H1 (cell line): Measurements from ENCODE around the gene ZNF536. TPM values are rescaled to one million over a fixed set of nuclear protein-coding genes. Genes with fewer than 3 reads are reported as not detected.

ENCODE experiments used
- CBX5 ChIP-seq: fragments of 300-800, 300-1000 bp; sonication (generic); IDR thresholded peaks from 2 replicates; pipeline ENCODE4 v1.7.1; 2016; ENCODE audit warnings: antibody characterized with exemption, low read length, low read depth
- EZH2 ChIP-seq: fragments of 200-600 bp; sonication (generic); IDR thresholded peaks from 2 replicates; pipeline ENCODE4 v1.7.1; 2012; ENCODE audit warnings: low read depth, mild to moderate bottlenecking, moderate library complexity, low read length, inconsistent platforms; ENCODE audit not compliant: severe bottlenecking
- HDAC6 ChIP-seq: IDR thresholded peaks from one replicate; pipeline ENCODE4 v1.7.1; 2012; ENCODE audit warnings: low read depth, mild to moderate bottlenecking, inconsistent platforms, low read length, moderate library complexity
- NANOG ChIP-seq: IDR thresholded peaks from 2 replicates; pipeline ENCODE4 v1.6.1; 2011; ENCODE audit warnings: low read length, low read depth, mild to moderate bottlenecking, inconsistent platforms; ENCODE audit not compliant: insufficient read depth, poor library complexity, severe bottlenecking
- PHF8 ChIP-seq: fragments of 200-600 bp; sonication (generic); conservative IDR thresholded peaks from 2 replicates; pipeline ENCODE4 v1.7.1; 2012; ENCODE audit warnings: low read depth, mild to moderate bottlenecking, inconsistent platforms, low read length, moderate library complexity
- SIX5 ChIP-seq: IDR thresholded peaks from 2 replicates; pipeline ENCODE4 v1.6.1; 2011; ENCODE audit warnings: mild to moderate bottlenecking, low read depth, low read length
- SUZ12 ChIP-seq: fragments of 200-600 bp; sonication (generic); IDR thresholded peaks from 2 replicates; pipeline ENCODE4 v1.6.1; 2012; ENCODE audit warnings: mild to moderate bottlenecking, inconsistent platforms, low read length, moderate library complexity, mixed read lengths
- TAF1 ChIP-seq: IDR thresholded peaks from 2 replicates; pipeline ENCODE4 v1.6.1; 2011; ENCODE audit warnings: mild to moderate bottlenecking, low read depth, low read length
- polyA plus RNA-seq, 7 experiments: library from polyadenylated mRNA; depleted of rRNA in 3 of 7; stranded (reverse) in 5 of 7; unstranded in 2 of 7; fragments of >200 nt in 5 of 7; fragments of 200-250 nt in 2 of 7; gene quantifications; 1 replicate in 5 of 7; 2 replicates in 1 of 7; 4 replicates in 1 of 7; pipeline versions ENCODE4 v1.2.1 to v1.2.3, GENCODE V29; 2011 to 2013; ENCODE audit warnings: missing spikeins in 2 of 7, mixed read lengths in 2 of 7
- total RNA-seq: library from RNA; stranded (reverse); fragmentation: NEBNext Ultra II Directional; extraction: Animal tissue kit (Norgen Biotek cat#: 25700); gene quantifications from 2 replicates; pipeline ENCODE4 v1.2.1, GENCODE V29; 2021
- TF ChIP-seq, protein P1 (sequence below): fragments of 300-600 bp; sonication (generic); IDR thresholded peaks from 2 replicates; pipeline ENCODE4 v1.7.1; 2012; ENCODE audit warnings: low read length, moderate library complexity, mild to moderate bottlenecking, inconsistent platforms; ENCODE audit not compliant: insufficient replicate concordance
- TF ChIP-seq, protein P2 (sequence below): IDR thresholded peaks from 2 replicates; pipeline ENCODE4 v1.6.1; 2011; ENCODE audit warnings: low read depth, mild to moderate bottlenecking, low read length; ENCODE audit not compliant: insufficient read depth

Gene ZNF536
- total and polyA plus RNA-seq, 2 of the 8 experiments (the other 6 are each of a cell fraction or from before 2014, with no cell fraction given): 0.09 to 0.11 TPM

DNA sequence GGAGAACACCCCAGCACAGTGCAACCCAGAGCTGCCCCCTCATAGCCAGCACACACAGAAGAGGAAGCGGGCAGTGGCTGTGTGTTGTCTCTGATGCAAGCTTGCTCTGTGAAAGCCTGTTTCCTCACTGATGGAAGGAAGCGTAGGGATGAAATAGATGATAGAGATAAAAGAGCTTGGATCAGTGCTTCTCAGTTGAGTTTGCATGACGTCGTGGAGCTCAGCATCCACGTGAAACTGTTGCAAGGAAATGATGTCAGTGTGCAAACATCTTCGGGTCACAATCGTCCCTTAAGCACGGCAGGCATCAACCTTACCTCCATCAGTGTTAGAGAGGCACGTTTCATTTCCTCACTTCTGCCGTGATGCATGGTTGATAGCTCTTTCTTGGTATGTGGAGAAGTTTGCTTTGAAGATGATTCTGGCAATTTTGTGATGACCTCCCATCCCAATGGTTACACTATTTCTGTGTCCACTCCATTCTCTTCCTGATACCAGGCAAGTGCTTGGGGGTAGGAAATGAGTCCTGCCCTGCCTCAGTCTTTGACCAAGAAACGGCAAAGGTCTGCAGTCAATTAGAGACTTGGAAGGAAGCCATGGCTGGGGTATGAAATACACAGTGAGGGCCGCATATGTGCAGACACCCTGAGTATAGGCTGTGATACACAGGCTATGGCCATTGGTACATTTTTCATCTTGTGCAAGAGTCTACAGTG lies 183.0 kb downstream of the ZNF536 start (continued):
- TF ChIP-seq, protein P1, sequence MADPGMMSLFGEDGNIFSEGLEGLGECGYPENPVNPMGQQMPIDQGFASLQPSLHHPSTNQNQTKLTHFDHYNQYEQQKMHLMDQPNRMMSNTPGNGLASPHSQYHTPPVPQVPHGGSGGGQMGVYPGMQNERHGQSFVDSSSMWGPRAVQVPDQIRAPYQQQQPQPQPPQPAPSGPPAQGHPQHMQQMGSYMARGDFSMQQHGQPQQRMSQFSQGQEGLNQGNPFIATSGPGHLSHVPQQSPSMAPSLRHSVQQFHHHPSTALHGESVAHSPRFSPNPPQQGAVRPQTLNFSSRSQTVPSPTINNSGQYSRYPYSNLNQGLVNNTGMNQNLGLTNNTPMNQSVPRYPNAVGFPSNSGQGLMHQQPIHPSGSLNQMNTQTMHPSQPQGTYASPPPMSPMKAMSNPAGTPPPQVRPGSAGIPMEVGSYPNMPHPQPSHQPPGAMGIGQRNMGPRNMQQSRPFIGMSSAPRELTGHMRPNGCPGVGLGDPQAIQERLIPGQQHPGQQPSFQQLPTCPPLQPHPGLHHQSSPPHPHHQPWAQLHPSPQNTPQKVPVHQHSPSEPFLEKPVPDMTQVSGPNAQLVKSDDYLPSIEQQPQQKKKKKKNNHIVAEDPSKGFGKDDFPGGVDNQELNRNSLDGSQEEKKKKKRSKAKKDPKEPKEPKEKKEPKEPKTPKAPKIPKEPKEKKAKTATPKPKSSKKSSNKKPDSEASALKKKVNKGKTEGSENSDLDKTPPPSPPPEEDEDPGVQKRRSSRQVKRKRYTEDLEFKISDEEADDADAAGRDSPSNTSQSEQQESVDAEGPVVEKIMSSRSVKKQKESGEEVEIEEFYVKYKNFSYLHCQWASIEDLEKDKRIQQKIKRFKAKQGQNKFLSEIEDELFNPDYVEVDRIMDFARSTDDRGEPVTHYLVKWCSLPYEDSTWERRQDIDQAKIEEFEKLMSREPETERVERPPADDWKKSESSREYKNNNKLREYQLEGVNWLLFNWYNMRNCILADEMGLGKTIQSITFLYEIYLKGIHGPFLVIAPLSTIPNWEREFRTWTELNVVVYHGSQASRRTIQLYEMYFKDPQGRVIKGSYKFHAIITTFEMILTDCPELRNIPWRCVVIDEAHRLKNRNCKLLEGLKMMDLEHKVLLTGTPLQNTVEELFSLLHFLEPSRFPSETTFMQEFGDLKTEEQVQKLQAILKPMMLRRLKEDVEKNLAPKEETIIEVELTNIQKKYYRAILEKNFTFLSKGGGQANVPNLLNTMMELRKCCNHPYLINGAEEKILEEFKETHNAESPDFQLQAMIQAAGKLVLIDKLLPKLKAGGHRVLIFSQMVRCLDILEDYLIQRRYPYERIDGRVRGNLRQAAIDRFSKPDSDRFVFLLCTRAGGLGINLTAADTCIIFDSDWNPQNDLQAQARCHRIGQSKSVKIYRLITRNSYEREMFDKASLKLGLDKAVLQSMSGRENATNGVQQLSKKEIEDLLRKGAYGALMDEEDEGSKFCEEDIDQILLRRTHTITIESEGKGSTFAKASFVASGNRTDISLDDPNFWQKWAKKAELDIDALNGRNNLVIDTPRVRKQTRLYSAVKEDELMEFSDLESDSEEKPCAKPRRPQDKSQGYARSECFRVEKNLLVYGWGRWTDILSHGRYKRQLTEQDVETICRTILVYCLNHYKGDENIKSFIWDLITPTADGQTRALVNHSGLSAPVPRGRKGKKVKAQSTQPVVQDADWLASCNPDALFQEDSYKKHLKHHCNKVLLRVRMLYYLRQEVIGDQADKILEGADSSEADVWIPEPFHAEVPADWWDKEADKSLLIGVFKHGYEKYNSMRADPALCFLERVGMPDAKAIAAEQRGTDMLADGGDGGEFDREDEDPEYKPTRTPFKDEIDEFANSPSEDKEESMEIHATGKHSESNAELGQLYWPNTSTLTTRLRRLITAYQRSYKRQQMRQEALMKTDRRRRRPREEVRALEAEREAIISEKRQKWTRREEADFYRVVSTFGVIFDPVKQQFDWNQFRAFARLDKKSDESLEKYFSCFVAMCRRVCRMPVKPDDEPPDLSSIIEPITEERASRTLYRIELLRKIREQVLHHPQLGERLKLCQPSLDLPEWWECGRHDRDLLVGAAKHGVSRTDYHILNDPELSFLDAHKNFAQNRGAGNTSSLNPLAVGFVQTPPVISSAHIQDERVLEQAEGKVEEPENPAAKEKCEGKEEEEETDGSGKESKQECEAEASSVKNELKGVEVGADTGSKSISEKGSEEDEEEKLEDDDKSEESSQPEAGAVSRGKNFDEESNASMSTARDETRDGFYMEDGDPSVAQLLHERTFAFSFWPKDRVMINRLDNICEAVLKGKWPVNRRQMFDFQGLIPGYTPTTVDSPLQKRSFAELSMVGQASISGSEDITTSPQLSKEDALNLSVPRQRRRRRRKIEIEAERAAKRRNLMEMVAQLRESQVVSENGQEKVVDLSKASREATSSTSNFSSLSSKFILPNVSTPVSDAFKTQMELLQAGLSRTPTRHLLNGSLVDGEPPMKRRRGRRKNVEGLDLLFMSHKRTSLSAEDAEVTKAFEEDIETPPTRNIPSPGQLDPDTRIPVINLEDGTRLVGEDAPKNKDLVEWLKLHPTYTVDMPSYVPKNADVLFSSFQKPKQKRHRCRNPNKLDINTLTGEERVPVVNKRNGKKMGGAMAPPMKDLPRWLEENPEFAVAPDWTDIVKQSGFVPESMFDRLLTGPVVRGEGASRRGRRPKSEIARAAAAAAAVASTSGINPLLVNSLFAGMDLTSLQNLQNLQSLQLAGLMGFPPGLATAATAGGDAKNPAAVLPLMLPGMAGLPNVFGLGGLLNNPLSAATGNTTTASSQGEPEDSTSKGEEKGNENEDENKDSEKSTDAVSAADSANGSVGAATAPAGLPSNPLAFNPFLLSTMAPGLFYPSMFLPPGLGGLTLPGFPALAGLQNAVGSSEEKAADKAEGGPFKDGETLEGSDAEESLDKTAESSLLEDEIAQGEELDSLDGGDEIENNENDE: no peak
- TF ChIP-seq HDAC6 (no peak), NANOG (no peak), SUZ12 (no peak), SIX5 (no peak), EZH2 (no peak), PHF8 (no peak), TAF1 (no peak), CBX5 (no peak)
- TF ChIP-seq, protein P2, sequence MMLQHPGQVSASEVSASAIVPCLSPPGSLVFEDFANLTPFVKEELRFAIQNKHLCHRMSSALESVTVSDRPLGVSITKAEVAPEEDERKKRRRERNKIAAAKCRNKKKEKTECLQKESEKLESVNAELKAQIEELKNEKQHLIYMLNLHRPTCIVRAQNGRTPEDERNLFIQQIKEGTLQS: no peak
